AG04450 (cell line): ENCODE measurements around the gene OR2T27. TPM values are rescaled to one million over a fixed set of nuclear protein-coding genes. Genes with fewer than 3 reads are reported as not detected.

Experiments used
- CTCF ChIA-PET: fragments of 300-600, 350-600 bp; formaldehyde crosslinking; extraction: SDS; loops from one replicate; lab custom pipeline; 2022; ENCODE audit warnings: antibody characterized with exemption, inconsistent platforms; lab: Charles Lee
- POLR2A ChIA-PET: fragments of 350-600 bp; formaldehyde crosslinking; extraction: SDS; loops from one replicate; lab custom pipeline; 2021; ENCODE audit warnings: antibody characterized with exemption, inconsistent platforms; lab: Yijun Ruan, JAX
- DNase-seq: peaks from one replicate; pipeline ENCODE4 v3.0.0-alpha.2; 2011; ENCODE audit warnings: low read depth, low spot score
- H3K27ac ChIP-seq: one replicate; pipeline ENCODE4 v1.5.1; 2012; ENCODE audit warnings: low read depth, low read length, control low read depth
- H3K27me3 ChIP-seq: one replicate; pipeline ENCODE4 v1.6.0; 2012; ENCODE audit warnings: low read length; ENCODE audit not compliant: control insufficient read depth, insufficient read depth
- H3K4me3 ChIP-seq: 2 replicates; pipeline ENCODE4 v1.5.1; 2011; ENCODE audit warnings: mild to moderate bottlenecking, low read depth, low read length, control low read depth
- H3K9me3 ChIP-seq: 2 replicates; pipeline ENCODE4 v1.5.1; 2012; ENCODE audit warnings: low read length; ENCODE audit not compliant: control insufficient read depth, insufficient read depth
- polyA plus RNA-seq: library from polyadenylated mRNA; depleted of rRNA; stranded (reverse); fragments of >200 nt; gene quantifications from 2 replicates; pipeline ENCODE4 v1.2.3, GENCODE V29; 2011
- TF ChIP-seq, protein P1 (sequence below): IDR thresholded peaks from 2 replicates; pipeline ENCODE4 v1.5.1; 2011; ENCODE audit warnings: low read depth, low read length, control low read depth, inconsistent platforms

The OR2T27 gene
- polyA plus RNA-seq, 1 experiment = not detected

GRCh38 chr1:248697907-248698306, 42.6 kb upstream of the OR2T27 start:
- Histone ChIP-seq H3K27me3 (no peaks in the 10 kb centered on the region), H3K9me3 (peaks cover 23% of the 10 kb centered on the region), H3K4me3 (no peak overlapping the region), H3K27ac (no peak overlapping the region)
- no peak for DNase-seq
- TF ChIP-seq, protein P1, sequence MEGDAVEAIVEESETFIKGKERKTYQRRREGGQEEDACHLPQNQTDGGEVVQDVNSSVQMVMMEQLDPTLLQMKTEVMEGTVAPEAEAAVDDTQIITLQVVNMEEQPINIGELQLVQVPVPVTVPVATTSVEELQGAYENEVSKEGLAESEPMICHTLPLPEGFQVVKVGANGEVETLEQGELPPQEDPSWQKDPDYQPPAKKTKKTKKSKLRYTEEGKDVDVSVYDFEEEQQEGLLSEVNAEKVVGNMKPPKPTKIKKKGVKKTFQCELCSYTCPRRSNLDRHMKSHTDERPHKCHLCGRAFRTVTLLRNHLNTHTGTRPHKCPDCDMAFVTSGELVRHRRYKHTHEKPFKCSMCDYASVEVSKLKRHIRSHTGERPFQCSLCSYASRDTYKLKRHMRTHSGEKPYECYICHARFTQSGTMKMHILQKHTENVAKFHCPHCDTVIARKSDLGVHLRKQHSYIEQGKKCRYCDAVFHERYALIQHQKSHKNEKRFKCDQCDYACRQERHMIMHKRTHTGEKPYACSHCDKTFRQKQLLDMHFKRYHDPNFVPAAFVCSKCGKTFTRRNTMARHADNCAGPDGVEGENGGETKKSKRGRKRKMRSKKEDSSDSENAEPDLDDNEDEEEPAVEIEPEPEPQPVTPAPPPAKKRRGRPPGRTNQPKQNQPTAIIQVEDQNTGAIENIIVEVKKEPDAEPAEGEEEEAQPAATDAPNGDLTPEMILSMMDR = no peak
- POLR2A ChIA-PET = no interaction called here
- CTCF ChIA-PET = no interaction called here

DNA sequence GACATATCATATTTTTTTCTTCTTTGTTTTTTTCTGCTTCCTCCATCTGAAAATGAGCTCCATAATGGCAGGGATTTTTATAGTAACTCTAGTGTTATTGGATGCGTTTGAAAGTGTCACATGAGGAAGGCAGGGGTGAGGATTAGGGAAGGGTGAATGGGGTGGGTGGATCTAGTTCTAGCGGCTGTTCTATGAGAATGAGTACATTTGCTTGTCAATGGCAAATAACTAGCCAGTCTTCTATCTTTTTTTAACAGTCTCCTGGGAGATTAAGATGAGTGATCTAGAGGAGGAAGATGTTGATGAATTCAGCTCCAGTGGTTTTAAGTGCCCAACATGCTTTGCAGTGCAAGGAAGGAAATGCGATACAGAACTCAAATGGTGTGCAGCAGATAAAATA, 41.4 kb upstream of the OR2T27 start:
- Histone ChIP-seq H3K4me3 (no peak overlapping the region), H3K9me3 (peaks cover 30% of the 10 kb centered on the region), H3K27me3 (no peaks in the 10 kb centered on the region), H3K27ac (no peak overlapping the region)
- DNase-seq = no peak
- TF ChIP-seq, protein P1 = no peak
- ChIA-PET POLR2A (no interaction called here), CTCF (interaction anchor here (0.7 kb wide), 1 partner anchor 14 kb away, joined by 5 read pairs; no protein-coding TSS in a partner anchor)

DNA sequence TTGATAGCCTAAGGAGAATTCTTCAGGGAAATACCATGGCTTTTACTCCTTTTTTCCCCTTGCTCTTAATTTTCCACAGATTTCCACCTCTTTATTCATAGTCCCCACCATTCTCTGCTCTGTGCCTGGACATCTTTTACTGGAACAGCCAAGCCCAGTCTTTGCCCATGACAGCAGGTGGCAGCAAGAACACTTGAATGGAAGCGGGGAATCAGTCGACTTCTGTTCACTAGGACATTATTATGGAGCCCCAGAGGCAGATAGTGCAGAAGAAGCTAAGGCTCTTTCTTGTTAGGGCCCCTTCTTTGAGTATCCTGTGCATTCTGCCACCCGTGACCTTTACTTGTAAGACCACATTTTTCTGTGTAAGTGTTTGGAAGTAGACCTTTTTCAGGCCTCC, 40.9 kb upstream of the OR2T27 start:
- no peak overlapping the region for H3K4me3 ChIP-seq
- peaks cover 35% of the 10 kb centered on the region for H3K9me3 ChIP-seq
- ChIA-PET POLR2A (no interaction called here), CTCF (no interaction called here)
- TF ChIP-seq, protein P1 = no peak
- H3K27ac ChIP-seq = no peak overlapping the region
- no peaks in the 10 kb centered on the region for H3K27me3 ChIP-seq
- no peak for DNase-seq

- no peaks in the 10 kb centered on the region for H3K27me3 ChIP-seq
- POLR2A ChIA-PET = no interaction called here
- H3K9me3 ChIP-seq = peaks cover 36% of the 10 kb centered on the region
- no peak for DNase-seq
- CTCF ChIA-PET = no interaction called here
- H3K27ac ChIP-seq = no peak overlapping the region
- no peak overlapping the region for H3K4me3 ChIP-seq
- TF ChIP-seq, protein P1 = no peak
These were observed 40.3 kb upstream of the OR2T27 start for GRCh38 chr1:248695451-248696132.

DNA sequence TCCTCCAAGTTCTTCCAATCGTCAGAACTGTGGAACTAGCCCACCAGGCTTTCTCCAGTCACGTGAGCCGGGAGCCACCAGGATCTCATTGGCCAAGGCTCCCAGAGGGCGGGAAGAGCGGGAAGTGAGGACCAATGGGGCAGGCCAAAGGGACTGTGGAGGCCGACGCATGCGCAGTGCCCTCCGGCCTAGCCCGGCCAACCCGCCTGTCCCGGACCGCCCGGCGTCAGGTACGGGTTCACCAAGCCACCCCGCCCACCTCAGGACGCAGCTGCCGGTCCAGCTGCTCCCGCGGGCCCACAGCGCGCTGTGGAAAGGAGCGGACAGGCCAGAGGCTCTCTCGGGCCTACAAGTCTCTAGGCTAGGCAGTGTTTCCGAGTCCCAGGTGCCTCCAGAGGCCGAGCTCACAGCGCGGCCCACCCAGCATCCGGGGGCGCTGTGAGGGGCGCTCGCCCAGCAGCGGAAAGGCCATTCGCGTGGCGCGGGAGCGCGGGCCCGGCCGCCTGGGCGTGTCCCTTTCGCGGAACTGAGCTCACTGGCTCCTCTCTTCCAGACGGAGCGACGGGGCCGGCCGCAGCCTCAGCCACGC, 36.3 kb upstream of the OR2T27 start:
- DNase-seq = no peak
- POLR2A ChIA-PET = no interaction called here
- Histone ChIP-seq H3K27me3 (no peaks in the 10 kb centered on the region), H3K4me3 (no peak overlapping the region), H3K9me3 (peaks cover 32% of the 10 kb centered on the region), H3K27ac (no peak overlapping the region)
- TF ChIP-seq, protein P1 = no peak
- CTCF ChIA-PET = no interaction called here
